Stimulated activated CD4-positive, alpha-beta T cell treated with anti-CD3 and anti-CD28 coated beads, Interleukin-12 subunit alpha, Interleukin-12 subunit beta, amount 100 ng/mL, for 48 hours (primary cell): ENCODE data around the gene PCSK5.

Experiments used
- DNase-seq, 3 donors: peaks; one replicate each; pipeline ENCODE4 v3.0.0-alpha.2; 2020; ENCODE audit warnings: low read depth in 2 of 3, low spot score in 1 of 3

PCSK5 gene

DNA sequence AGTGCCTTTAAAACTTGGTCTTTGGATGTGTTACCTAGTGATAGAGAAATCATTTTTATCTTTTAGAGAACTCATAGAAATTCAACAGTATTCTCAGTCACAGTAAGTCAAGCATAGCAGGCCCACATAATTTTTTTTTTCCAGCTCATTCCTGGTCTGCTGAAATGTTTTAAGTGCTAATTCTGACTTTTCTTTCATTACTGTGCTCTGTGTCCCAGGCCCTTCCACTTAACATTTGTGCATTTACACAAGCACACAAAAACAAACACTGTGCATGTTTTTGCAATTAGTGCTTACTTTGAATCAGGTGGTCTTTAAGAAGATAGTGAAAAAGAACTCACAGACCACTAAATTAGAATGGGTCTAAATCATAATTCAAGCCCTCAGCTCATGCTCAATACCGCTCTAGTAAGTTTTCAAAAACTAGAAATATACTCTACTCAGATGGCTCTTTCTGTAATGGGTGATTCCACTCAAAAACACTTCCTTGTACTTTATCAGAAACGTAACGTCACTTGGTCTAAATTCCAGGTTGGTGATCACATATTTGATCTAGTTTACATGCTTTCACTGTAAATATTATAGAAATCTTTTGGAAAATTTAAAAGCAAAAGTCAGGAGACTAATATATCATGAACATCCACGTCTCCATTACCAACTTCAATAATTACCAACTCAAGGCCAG lies 107.8 kb downstream of the PCSK5 start:
- DNase-seq = no peak

GRCh38 chr9:76001459-76001858 lies 111.0 kb downstream of the PCSK5 start:
- DNase-seq = no peak

DNA sequence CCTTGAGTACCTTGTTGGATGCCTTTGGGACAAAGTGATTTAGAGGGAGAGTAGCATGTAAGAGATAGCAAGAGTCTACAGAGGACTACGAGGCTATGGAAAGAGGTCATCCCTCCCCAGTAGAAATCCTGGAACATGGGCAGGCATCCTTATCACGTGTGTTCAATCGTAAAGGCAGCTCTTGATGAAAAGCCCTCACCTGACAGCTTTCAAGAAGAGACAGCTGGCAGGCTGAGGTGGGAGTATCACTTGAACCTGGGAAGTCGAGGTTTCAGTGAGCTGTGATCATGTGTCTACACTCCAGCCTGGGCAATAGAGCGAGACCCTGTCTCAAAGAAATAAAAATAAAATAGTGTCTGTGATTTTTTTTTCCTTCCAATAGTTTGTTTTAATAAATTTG lies 112.6 kb downstream of the PCSK5 start:
- no peak for DNase-seq

GRCh38 chr9:76004526-76004925 lies 114.1 kb downstream of the PCSK5 start:
- DNase-seq = no peak

DNA sequence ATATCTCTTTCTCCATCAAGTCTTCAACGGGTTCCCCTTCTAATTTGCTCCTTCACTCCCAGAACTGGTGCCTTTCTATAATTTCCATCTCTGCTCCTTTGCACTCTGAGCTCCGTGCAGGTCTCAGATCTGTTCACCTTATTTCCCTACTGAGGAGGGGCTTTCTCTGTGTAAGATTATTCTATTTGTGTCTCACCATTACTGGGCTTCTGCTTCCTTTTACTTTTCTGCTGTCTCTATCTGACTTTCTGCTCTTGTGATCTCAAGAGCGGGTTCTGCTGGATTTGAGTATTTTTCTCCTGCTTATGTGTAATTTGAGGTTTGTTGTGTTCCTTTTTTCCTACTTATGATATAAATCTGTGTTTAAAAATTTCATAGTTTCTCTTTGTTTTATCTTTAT lies 117.5 kb downstream of the PCSK5 start:
- no peak for DNase-seq

DNA sequence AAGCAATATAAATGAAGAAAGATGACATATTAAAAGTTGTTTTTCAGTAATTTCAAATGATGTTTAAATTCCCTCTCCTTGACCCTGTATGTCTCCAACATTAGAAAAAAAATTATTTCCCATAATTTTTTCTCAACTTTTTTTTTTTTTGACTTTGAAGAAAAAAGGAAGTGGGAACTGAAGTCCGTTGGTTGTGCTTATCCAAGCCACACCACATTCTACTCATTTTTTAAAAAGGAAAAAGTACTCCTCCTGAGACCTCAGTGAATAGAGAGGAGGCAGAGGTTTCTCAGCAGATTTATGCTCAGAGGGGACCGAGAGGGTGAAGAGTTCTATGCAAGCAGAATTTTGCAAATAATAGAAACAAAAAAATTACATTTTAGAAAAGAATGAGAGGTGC lies 123.3 kb downstream of the PCSK5 start:
- DNase-seq = no peak

DNA sequence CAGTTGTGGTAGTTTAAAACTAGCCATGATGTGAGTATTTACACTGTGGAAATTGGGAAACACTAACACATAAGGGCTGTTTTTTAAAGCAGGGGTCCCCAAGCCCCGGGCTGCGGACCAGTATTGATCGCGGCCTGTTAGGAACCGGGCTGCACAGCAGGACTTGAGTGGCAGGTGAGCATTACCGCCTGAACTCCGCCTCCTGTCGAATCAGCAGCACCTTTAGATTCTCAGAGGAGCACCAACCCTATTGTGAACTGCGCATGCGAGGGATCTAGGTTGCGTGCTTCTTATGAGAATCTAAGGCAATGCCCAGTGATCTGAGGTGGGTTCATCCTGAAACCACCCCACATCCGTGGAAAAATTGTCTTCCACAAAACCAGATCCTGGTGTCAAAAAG lies 127.8 kb downstream of the PCSK5 start:
- DNase-seq = no peak

GRCh38 chr9:76018761-76019160 lies 128.3 kb downstream of the PCSK5 start:
- DNase-seq = no peak

GRCh38 chr9:76020652-76021051 lies 130.2 kb downstream of the PCSK5 start:
- no peak for DNase-seq

GRCh38 chr9:76022317-76022716 lies 131.8 kb downstream of the PCSK5 start:
- DNase-seq = no peak

- peak in 1 of 3 donors; percentile 14 for DNase-seq
Observed at GRCh38 chr9:76023715-76024195, 133.3 kb downstream of the PCSK5 start.

DNA sequence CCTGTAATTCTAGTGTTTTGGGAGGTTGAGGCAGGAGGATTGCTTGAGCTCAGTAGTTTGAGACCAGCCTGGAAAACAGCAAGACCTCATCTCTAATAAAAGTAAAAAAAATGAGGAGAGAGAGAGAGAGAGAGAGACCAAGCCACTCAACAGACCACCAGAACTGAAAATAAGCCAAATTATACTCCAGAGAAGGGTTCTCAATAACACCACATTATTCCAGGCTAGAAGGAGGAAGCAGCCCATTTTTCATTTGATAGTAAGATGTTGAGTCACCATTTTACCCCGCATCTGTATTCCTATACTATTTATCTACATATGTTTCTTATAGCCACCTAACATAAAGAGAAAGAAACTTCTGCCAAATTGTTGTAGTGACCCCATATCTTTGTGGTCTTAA lies 134.8 kb downstream of the PCSK5 start:
- DNase-seq = no peak

DNA sequence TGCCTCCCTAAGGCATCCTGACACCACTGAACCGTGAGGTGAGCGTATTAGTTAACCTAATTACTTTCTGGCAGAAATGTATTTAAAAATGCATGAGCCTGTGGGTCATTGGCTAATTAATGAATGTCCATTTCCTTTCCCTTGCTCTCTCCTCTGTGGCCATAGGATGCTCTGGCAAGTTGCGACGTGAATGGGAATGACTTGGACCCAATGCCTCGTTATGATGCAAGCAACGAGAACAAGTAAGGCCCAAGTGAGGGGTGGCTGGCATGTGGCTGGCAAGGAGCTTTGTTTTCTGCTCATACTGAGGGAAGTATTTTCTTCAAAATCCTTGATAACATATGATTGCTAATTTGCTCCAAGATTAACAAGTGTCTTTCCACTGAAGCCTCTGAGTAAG lies 136.3 kb downstream of the PCSK5 start:
- no peak for DNase-seq

DNA sequence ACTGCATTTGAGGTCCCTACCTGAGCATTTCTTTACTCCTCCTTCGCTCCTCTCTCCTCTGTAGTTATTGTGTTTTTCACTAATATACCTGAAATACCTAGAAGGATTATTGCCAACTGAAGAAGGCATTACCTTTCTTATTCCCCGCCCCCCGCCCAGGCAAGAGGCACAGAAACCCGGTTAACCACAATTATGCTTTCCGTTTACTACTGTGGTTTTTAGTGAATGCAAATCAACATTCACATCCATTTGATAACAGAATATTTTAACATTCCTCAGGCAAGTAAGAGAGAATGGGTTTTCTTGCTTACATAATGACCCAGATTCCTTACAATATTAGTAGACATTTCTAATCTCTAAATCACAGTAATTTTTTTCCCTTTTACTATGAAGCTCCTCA lies 136.9 kb downstream of the PCSK5 start:
- no peak for DNase-seq

- no peak for DNase-seq
Observed at GRCh38 chr9:76027861-76028260, 137.4 kb downstream of the PCSK5 start.

- DNase-seq = no peak
Observed at GRCh38 chr9:76032038-76032796, 141.7 kb downstream of the PCSK5 start.

DNA sequence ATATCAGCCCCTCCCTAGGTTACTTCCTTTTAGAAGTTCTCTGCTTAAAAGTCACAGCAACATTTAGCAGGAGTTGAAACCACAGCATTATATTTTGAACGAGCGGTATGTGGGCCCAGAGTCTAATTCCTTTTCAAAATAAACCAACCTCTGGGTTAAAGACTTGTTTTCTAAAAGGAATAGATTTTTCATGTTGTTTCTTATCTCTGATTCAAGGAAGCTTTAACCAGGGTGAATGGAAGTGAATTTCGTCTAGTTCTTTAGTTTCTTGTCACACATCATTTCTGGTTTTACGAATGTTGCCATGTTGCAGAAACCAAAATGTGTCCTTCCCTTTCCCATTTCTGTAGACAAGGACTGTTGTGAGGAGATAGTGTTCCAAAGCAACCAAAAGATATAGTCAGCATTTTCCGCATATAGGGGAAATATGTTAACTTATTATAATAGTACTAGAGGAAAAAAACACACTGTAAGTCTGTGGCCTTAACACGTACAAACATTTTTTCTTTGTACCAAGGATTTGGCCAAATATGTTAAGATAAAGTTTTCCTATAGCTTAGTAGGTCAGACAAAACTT lies 142.4 kb downstream of the PCSK5 start:
- no peak for DNase-seq

DNA sequence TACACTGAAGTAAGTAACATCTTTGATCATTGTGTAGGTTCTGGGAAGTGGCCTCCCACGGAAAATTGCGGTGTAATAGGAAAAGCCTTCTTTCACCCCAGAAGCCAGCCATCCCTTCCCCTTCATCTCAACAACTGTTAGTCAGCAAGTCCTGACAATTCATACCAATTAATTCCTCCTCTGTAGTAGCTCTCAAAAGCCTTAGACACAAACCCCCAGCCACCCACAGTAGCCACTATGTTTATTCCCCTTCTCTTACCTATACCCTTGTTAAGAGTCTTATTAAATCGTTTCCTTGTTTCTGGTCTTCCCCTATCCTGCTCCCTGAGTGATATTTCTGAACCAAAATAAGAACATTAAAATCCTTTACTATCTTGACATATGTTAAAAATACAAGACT lies 143.6 kb downstream of the PCSK5 start:
- no peak for DNase-seq

- no peak for DNase-seq
Observed at GRCh38 chr9:76036762-76037161, 146.3 kb downstream of the PCSK5 start.

DNA sequence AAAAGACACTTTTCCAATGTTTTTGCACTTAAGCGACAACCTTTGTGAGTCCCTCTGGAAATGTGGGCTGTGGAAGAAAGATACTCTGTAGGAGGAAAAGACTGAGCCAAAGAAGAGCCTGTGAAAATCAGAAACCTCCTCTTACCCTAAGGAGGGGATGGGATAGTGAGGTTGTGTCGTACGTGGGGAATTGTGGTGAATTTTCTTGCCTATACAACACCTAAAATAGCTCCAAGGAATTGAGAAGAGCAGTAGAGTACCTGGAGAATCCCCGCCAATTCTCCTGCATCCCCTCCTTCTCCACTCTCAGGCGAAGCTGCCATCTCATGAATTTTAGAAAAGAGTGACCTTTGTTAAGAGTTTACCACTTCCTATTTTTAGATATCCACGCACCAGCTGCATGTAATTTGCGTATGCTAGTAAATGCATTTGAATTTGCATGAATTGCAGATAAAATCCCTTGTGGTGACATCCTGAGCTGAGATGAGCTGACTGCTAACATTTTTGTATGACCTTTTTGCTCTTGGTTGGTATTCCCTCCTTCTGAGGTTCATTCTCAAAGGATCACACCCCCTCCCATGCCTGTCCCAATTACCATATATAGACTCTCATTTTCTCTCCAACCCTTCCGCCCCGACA lies 147.2 kb downstream of the PCSK5 start:
- no peak for DNase-seq

- DNase-seq = no peak
Observed at GRCh38 chr9:76038431-76038830, 148.0 kb downstream of the PCSK5 start.

- no peak for DNase-seq
Observed at GRCh38 chr9:76044266-76044819, 153.9 kb downstream of the PCSK5 start.
